Right cardiac atrium (tissue), 5 donors: ENCODE data around the gene PIR. TPM values are rescaled to one million over a fixed set of nuclear protein-coding genes. Genes with fewer than 3 reads are reported as not detected.
A peak's percentile ranks its signal among the peaks of the same experiment; 100 is the strongest.

Source experiments
- ATAC-seq, 2 donors: fragments of 200-7000 bp; cut with Tn5 transposase; one replicate each; pipeline versions ENCODE4 v1.8.0 to v1.9.1; 2020; ENCODE audit warnings: moderate library complexity in 2 of 2, mild to moderate bottlenecking in 1 of 2
- DNase-seq, 3 donors: peaks; one replicate each; pipeline ENCODE4 v3.0.0-alpha.2; 2020
- H3K27ac ChIP-seq: one replicate; pipeline ENCODE4 v1.5.1; 2013; ENCODE audit warnings: mild to moderate bottlenecking, low read length, control low read depth, moderate library complexity
- H3K27me3 ChIP-seq: one replicate; pipeline ENCODE4 v1.6.1; 2013; ENCODE audit not compliant: control insufficient read depth, insufficient read depth
- H3K4me1 ChIP-seq: one replicate; pipeline ENCODE4 v1.6.1; 2013; ENCODE audit warnings: low read length; ENCODE audit not compliant: control insufficient read depth, insufficient read depth
- H3K4me3 ChIP-seq: one replicate; pipeline ENCODE4 v1.5.1; 2013; ENCODE audit warnings: low read length, control low read depth
- H3K9me3 ChIP-seq: one replicate; pipeline ENCODE4 v1.6.1; 2013; ENCODE audit warnings: low read length; ENCODE audit not compliant: control insufficient read depth
- WGBS: extraction: QIAGEN DNeasy Blood & Tissue Kit; methylation state at CpG from one replicate; pipeline ENCODE4 v1.1.7; 2013; 5-methylcytosine and 5-hydroxymethylcytosine counted together
- intact Hi-C, 4 donors: fragments of 100-400 bp; cut with DNase I; formaldehyde crosslinking; loops; one replicate each; pipeline versions ENCODE4 v1.11.0 to v1.14.0; 2022 to 2023
- polyA plus RNA-seq: library from polyadenylated mRNA; stranded (reverse); fragments of 200-250 nt; gene quantifications from one replicate; pipeline ENCODE4 v1.2.3, GENCODE V29; 2013
- total RNA-seq, 4 donors: library from RNA; stranded (reverse); fragmentation: NEBNext Ultra II Directional; extraction: Animal tissue kit (Norgen Biotek cat#: 25700); gene quantifications; one replicate each; pipeline ENCODE4 v1.2.1, GENCODE V29; 2021
- donor health status: healthy with polysubstance abuse.
- donor health status: DM: no; HTN: yes; CAD: no.
- donor health status: DM: no; HTN: no; CAD: no.
- donor health status: DM: no; HTN: yes; CAD: no; lungs with severe emphysema.
- donor health status: DM: yes; HTN: yes; CAD: no.

Gene PIR
- total and polyA plus RNA-seq, 5 donors: 13.4 to 18.7 (median 14.8) TPM

DNA sequence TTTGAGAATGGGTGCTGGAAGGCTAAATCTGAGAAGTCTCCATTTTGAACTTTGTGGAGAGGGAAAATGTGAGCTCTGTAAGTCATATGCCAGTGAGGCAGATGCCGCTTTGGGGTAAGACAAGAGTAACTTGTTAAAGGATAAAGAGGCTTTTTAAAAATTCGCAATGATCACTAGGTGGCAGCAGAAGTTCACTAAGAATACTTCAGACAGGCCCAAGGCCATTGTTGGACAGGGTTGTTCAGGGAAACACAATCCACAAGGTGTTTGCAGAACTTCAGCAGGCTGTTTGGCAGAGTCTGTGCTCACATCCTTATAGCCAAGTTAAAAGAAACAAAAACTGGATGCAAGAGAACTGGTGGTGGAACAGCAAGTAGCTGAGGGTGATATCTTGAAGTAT is 144.1 kb downstream of the PIR start:
- Histone ChIP-seq H3K4me1 (peaks cover 1% of the 10 kb centered on the region), H3K9me3 (no peaks in the 10 kb centered on the region), H3K27me3 (no peaks in the 10 kb centered on the region), H3K27ac (no peak overlapping the region), H3K4me3 (no peak overlapping the region)
- ATAC-seq: peak; percentile 83 to 87
- intact Hi-C loops: loop anchor here in 3 of 4 donors (5.0 to 10.0 kb wide), 3 partner anchors 116 to 123 kb away; no protein-coding TSS in a partner anchor
- DNase-seq: no peak
- 20% methylated on average over 2 of the region's 2 CpGs for WGBS

DNA sequence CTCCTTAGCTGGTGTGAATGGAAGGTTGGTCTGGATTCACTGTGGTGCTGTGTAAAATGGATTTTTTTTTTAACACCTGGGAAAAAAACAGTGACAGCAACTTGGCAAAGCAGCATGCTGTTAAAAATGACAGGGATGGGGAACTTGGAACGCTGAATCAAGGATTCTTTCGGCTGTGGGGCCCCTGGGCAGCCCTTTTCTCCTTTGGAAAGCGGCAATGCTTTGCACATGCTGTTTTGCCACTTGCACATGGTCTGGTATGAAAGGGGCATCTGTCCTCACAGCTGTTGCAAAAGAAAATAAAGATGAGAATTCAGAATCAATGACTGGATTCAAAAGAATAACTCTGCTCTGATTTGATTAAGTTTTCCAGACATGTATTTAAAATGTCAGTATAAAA is 147.2 kb downstream of the PIR start:
- H3K9me3 ChIP-seq: no peaks in the 10 kb centered on the region
- ATAC-seq (no peak), DNase-seq (no peak)
- intact Hi-C loops: loop anchor here in 3 of 4 donors (5.0 to 10.0 kb wide), 3 partner anchors 119 to 126 kb away; no protein-coding TSS in a partner anchor
- 73% methylated on average over 3 of the region's 3 CpGs for WGBS
- H3K4me3 ChIP-seq: no peak overlapping the region
- no peaks in the 10 kb centered on the region for H3K27me3 ChIP-seq
- H3K4me1 ChIP-seq: peaks cover 1% of the 10 kb centered on the region
- H3K27ac ChIP-seq: no peak overlapping the region

GRCh38 chrX:15344106-15344505 is 149.0 kb downstream of the PIR start:
- H3K9me3 ChIP-seq: no peaks in the 10 kb centered on the region
- H3K27ac ChIP-seq: no peak overlapping the region
- intact Hi-C loops: loop anchor here in 1 of 4 donors (10.0 kb wide), 1 partner anchor 121 kb away; no protein-coding TSS in a partner anchor
- H3K27me3 ChIP-seq: no peaks in the 10 kb centered on the region
- DNase-seq (no peak), ATAC-seq (no peak)
- no peaks in the 10 kb centered on the region for H3K4me1 ChIP-seq
- H3K4me3 ChIP-seq: no peak overlapping the region

DNA sequence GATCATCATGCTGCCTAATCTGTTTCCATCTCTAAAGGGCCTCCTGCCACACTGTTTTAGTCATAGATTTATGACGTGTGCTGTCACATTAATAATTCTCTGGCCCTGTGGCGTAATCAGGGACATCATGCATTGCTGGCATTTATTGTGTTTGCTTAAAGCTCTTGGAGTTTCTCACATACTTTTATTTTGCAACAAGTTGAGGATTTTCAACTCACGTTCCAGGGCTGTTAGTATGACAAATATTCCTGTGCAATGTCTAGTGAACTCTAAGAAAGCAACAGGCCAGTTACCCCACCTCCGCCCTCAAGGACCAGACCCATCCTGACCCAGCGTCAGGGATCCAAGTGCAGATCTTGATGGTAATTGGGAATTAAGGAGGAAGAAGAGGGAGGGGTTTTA is 150.1 kb downstream of the PIR start:
- intact Hi-C loops: loop anchor here in 1 of 4 donors (10.0 kb wide), 1 partner anchor 122 kb away; no protein-coding TSS in a partner anchor
- Histone ChIP-seq H3K4me3 (no peak overlapping the region), H3K9me3 (no peaks in the 10 kb centered on the region), H3K27me3 (no peaks in the 10 kb centered on the region), H3K27ac (no peak overlapping the region), H3K4me1 (no peaks in the 10 kb centered on the region)
- WGBS: 65% methylated on average over 5 of the region's 5 CpGs
- DNase-seq: peak in 2 of 3 donors; percentile 40 to 56
- ATAC-seq: peak; percentile 68 to 74

- 95% methylated on average over 2 of the region's 2 CpGs for WGBS
- Histone ChIP-seq H3K27ac (no peak overlapping the region), H3K9me3 (no peaks in the 10 kb centered on the region), H3K27me3 (no peaks in the 10 kb centered on the region), H3K4me1 (no peaks in the 10 kb centered on the region), H3K4me3 (no peak overlapping the region)
- no peak for DNase-seq
- ATAC-seq: no peak
- intact Hi-C loops: loop anchor here in 1 of 4 donors (10.0 kb wide), 1 partner anchor 124 kb away; no protein-coding TSS in a partner anchor
Observed at GRCh38 chrX:15340867-15341266, 152.3 kb downstream of the PIR start.

- peak in 1 of 2 donors; percentile 10 for ATAC-seq
- no peak for DNase-seq
- Histone ChIP-seq H3K4me1 (no peaks in the 10 kb centered on the region), H3K27ac (peak overlapping the region; percentile 30), H3K9me3 (no peaks in the 10 kb centered on the region), H3K27me3 (no peaks in the 10 kb centered on the region), H3K4me3 (peak overlapping the region; percentile 31)
- intact Hi-C loops: no loop called here
- WGBS: under 1% methylated on average over 10 of the region's 10 CpGs
Observed at GRCh38 chrX:15336023-15336413, 157.1 kb downstream of the PIR start.

- DNase-seq (peak; percentile 95 to 98 (median 98)), ATAC-seq (peak; percentile 100)
- Histone ChIP-seq H3K9me3 (no peaks in the 10 kb centered on the region), H3K4me1 (no peaks in the 10 kb centered on the region), H3K4me3 (peak within 1 kb of the TSS; percentile 79), H3K27ac (peak within 1 kb of the TSS; percentile 90), H3K27me3 (no peaks in the 10 kb centered on the region)
- WGBS: under 1% methylated on average over 72 of the region's 72 CpGs
- intact Hi-C loops: no loop called here
Observed at GRCh38 chrX:15335135-15336022, 157.8 kb downstream of the PIR start, which contains the start of gene PIGA. PIGA (minus strand) TSS chrX:15335523; CDS start chrX:15331930, 3,593 bp downstream.

Other genes with a start within 250 kb of the PIR start
- 1 to 10 TPM in 2 of 4 donors, under 1 TPM in 2; 0.89 to 2.0 (median 1.3) TPM for gene ASB9, start 223.2 kb downstream of the PIR start, total RNA-seq
- 0.91 TPM for gene ASB9, start 223.2 kb downstream of the PIR start, polyA plus RNA-seq
- 10 to 100 TPM; 45.0 to 92.4 (median 76.9) TPM for gene ASB11, start 177.7 kb downstream of the PIR start, total RNA-seq
- gene ASB11, start 177.7 kb downstream of the PIR start, polyA plus RNA-seq: 34.2 TPM
- 1 to 10 TPM; 3.2 to 6.0 (median 4.9) TPM for gene PIGA, start 157.8 kb downstream of the PIR start, total RNA-seq
- gene PIGA, start 157.8 kb downstream of the PIR start, polyA plus RNA-seq: 6.3 TPM
- gene VEGFD, start 108.9 kb downstream of the PIR start, total RNA-seq: 1 to 10 TPM in 2 of 4 donors, under 1 TPM in 2; 0.93 to 1.9 (median 1.0) TPM
- gene VEGFD, start 108.9 kb downstream of the PIR start, polyA plus RNA-seq: 1.6 TPM
- 10 to 100 TPM in 2 of 4 donors, 1 to 10 TPM in 2; 5.9 to 16.3 (median 9.5) TPM for gene BMX, start 7.5 kb upstream of the PIR start, total RNA-seq
- gene BMX, start 7.5 kb upstream of the PIR start, polyA plus RNA-seq: 4.7 TPM
- gene ACE2, start 107.6 kb upstream of the PIR start, total RNA-seq: 10 to 100 TPM in 1 of 4 donors, 1 to 10 TPM in 3; 4.5 to 10.7 (median 5.7) TPM
- gene ACE2, start 107.6 kb upstream of the PIR start, polyA plus RNA-seq: 3.6 TPM
- under 1 TPM in 3 of 4 donors, not detected in 1; 0.29 to 0.97 (median 0.36) TPM for gene CLTRN, start 171.5 kb upstream of the PIR start, total RNA-seq
- gene CLTRN, start 171.5 kb upstream of the PIR start, polyA plus RNA-seq: 1.1 TPM
- 1 to 10 TPM; 4.5 to 7.5 (median 6.6) TPM for gene CA5B, start 244.9 kb upstream of the PIR start, total RNA-seq
- gene CA5B, start 244.9 kb upstream of the PIR start, polyA plus RNA-seq: 2.1 TPM